HG02678 (cell line): Measurements from ENCODE around the gene YTHDF2.
"Not testable (repeated sequence)": the region's sequence is repeated elsewhere in the genome, so short reads cannot be mapped to it uniquely, and the experiment has no call there.

ENCODE experiments used
- ATAC-seq: cut with Tn5 transposase; IDR thresholded peaks from one replicate; pipeline ENCODE4 v1.9.1; 2021; ENCODE audit warnings: mild to moderate bottlenecking, moderate library complexity; ENCODE audit not compliant: unreplicated experiment

YTHDF2 gene

DNA sequence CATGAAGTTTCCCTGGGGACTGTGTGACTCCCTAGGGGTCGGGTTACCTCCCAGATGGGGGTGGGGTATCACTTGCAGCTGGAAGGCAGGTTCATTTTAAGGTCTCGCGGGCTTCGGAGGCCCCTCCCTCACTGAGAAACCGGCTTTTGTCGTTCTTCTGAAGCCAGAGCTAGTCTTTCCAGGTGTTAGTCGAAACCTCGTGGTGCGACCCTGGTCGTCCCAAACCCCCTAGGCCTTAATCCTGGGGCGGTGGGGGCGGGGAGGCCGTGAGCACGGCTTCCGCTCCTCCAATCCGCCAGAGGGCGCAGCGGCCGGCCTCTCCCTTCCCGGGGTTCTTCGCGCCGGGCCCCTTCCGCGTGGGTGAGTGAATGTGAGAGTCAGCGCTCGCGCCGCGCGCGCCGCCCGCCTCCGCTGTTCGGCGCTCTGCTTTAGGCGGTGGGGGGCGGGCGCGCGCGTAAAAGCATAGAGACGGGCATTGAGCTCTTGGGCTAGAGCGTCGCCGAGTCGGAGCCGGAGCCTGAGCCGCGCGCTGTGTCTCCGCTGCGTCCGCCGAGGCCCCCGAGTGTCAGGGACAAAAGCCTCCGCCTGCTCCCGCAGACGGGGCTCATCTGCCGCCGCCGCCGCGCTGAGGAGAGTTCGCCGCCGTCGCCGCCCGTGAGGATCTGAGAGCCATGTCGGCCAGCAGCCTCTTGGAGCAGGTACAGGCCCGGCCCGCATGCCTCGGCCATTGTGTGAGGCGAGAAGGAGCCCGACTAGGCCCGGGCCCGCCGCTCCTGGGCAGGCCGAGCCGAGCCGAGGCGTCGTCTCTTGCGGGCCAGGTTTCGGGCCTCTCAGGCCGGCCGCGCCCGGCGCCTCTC lies at the start of gene YTHDF2:
YTHDF2 (plus strand) TSS at position 491 of the 857 bp plus-strand sequence; CDS start at position 672, 181 bp downstream.
- peak; percentile 87 for ATAC-seq

DNA sequence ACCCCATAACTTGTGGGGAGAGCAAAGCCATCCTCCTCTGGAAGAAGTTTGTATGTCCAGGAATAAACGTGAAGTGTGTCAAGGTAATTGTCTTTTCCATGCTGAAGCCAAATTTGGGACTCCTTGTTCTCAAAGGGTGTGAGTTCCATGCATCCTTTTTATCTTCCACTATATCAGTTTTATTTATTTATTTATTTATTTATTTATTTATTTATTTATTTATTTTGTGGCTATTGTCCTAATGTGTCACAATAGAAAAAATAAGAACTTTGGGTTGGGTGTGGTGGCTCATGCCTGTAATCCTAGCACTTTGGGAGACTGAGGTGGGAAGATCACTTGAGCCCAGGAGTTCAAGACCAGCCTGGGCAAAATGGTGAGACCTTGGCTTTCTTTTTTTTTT lies 45.1 kb upstream of the YTHDF2 start:
- ATAC-seq: not testable (repeated sequence)

DNA sequence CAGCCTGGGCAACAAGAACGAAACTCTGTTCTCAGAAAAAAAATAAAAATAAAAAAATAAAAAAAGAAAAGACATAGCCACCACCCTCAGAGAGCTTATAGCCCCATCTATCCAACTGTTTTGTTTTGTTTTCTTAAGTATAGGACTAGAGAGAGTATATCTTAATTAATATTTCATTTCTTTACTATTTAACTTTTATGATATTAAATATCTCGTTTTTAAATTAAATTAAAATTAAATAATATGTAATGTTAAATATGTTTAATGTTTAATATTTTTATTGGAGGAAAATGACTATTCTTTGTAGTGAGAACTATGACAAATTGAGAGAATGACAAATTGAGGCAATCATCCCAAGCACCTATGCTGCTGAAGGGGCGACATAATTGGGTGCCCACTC lies 33.1 kb upstream of the YTHDF2 start:
- no peak for ATAC-seq

DNA sequence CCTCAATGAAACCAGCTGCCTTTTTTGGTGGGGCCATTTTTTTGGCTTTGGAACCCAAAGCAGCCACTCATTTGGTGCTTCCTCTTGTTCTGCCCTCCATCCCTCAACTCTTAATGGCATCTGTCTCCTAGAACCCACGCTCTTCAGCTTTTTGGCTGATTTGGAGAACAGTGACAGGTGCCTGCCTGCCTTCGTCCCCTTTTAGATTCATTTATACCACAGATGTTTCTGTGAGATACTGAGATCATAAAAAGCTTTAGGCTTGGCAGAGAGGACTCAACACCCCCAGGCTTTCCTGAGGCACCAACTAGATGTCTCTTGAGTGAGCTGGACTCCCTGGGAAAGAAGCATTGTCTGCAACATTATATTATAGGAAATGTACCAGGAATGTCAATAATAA lies 20.4 kb upstream of the YTHDF2 start:
- ATAC-seq: no peak

DNA sequence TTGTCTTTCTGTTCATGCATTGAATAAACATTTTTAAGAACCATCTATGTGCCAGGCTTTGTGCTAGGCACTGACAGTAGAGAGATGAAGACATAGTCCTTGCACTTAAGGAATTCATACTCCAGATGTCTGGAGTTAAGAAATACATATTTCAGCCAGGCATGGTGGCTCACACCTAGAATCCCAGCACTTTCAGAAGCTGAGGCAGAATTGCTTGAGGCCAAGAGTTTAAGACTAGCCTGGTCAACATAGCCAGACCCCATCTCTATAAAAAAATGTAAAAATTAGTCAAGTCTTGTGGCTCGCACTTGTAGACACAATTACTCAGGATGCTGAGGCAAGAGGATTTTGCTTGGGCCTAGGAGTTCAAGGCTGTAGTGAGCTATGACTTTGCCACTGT lies 18.6 kb upstream of the YTHDF2 start:
- no peak for ATAC-seq

DNA sequence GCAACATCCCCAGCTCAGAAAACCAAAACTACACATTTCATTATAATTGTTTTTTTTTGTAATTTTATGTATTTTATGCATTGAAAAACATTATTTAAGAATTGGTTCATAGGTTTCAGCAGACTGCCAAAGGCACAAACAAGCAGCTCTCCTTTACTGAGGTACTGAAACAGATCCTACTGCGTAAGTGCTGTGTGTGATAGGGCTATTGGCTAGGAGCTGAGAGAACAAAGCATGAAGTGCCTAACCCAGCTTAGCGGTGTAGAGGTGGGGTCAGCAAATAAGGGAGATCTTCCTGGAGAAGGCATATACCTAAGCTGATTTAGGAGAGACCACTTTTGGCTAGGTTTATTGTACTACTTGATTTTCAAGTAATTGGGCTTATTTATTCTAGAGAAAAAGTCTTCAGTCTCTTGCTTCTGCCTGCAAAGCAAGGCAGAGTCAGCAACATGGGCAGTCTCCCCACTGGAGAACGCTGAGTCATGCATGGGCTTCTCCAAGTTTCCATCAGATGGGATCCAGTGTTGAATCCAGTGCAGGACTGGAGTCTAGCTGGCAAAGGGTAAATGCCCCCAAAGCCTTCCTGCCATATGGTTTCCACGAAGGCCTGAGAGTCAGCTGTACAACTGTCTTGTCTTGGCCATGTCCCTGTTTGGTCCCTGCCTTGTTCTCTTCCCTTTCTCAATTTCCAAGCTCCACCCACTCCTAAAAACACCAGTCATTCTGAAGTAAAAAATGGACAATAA lies 18.0 kb upstream of the YTHDF2 start:
- ATAC-seq: no peak

DNA sequence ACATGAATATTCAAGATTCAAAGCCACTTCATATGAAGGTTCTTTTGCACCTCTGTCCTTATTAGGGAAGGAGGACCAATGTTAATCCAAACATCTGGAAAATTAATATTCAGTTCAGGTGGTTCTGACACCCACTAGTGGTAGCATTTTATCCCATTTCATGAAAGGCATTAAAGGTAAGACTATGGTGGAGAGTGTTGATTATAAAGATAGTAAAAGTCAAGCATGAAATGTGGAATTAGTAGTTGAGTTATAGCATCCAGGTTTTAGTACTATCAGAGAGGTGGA lies 17.5 kb upstream of the YTHDF2 start:
- ATAC-seq: no peak

DNA sequence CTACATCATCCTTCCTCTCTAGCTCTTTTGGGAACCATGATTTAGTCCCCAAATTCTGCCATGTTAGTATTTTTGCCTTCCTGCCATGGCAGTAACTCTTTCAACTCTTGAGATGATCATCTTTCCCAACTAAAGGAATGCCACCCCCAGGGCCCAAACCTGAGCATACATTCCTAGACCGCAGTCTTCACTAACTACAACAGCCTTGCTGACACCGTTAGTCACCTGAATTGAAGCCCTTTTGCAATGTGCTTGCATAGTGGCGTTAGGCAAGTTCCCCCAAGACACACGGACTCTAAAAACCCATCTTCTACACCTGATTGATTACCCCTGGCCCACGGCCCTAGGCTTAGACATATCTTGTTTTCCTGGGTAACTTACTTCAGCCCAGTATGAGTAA lies 16.4 kb upstream of the YTHDF2 start:
- no peak for ATAC-seq

DNA sequence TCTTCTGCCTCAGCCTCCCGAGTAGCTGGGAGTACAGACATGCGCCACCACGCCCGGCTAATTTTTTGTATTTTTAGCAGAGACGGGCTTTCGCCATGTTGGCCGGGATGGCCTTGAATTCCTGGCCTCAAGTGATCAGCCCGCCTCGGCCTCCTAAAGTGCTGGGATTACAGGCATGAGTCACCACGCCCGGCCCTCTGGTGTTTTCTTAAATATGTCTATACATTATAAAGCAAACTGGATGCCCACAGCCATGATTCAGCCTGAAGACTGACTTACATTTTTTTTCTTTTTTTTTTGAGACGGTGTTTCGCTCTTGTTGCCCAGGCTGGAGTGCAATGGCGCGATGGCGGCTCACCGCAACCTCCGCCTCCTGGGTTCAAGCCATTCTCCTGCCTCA lies 14.8 kb upstream of the YTHDF2 start:
- not testable (repeated sequence) for ATAC-seq

DNA sequence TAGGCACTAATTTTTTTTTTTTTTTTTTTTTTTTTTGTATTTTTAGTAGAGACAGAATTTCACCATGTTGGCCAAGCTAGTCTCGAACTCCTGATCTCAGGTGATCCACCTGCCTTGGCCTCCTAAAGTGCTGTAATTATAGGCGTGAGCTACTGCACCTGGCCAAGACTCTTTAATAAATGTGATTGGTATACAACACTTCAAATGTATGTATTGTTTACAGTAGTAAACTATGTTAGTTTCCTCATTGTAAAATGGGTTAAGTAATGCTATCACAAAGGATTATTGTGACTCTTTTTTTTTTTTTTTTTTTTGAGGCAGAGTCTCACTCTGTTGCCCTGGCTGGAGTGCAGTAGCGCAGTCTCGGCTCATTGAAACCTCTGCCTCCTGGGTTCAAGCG lies 11.4 kb upstream of the YTHDF2 start:
- not testable (repeated sequence) for ATAC-seq

DNA sequence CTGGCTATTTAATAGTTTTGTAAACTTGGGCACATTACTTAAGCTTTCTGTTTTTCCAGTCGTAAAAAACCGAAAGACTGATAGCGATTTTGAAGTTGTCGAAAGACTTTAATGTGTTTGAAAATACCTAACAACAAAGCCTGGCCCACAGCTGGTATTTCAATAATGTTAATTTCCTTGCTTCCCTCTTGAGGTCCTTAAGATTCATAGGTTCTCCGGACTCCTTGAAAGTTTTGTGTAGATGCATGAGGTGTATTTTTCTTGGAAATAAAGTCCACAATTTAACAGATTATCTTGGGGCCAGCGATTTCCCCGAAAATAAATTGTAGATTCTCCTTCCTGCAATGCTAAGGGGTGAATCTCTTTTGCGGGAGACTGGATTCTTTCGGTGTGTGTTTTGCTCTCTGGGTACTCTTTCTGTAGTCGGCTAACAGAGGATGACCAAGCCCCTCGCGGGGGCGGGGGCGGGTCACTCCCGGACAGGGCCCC lies 735 bp upstream of the YTHDF2 start:
- no peak for ATAC-seq

DNA sequence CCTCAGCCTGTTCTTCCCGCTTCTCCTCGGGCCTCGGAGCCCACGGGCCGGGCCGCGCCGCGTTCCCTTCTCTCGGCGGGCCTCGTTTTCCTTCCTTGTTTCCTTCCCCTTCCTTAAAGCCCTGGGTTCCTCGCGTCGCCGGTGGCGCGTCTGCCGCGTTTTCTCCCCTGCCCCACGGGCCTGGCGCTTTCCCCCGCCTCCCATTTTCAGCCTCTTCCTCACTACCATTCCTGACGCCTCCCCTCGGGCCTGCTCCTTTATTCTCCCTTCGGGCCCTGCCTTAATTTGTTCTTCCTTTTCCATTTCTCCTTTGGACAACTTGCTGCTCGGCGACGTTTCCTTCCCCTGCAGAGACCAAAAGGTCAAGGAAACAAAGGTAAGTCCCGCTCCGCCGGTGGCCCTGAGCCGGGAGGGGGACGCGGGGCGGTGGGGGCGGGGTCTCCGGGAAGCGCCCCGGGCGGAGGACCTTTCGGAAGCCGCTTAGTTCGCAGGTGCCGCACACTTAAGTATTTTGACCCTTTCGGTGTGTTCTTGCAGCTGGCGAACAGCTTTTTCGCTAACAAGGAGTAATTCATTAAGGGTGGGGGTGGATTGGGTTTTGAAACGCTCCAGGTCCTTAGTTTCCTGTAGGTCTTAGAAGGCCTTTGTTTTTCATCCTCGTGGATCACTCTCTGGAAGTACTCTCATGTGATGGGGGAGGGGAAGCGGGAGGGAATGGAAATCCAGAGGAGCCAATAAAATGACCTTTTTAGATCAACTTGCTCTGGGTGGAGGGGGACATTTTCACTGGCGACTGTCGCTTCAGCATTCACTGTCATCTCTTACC lies 780 bp downstream of the YTHDF2 start:
- peak; percentile 9 for ATAC-seq

DNA sequence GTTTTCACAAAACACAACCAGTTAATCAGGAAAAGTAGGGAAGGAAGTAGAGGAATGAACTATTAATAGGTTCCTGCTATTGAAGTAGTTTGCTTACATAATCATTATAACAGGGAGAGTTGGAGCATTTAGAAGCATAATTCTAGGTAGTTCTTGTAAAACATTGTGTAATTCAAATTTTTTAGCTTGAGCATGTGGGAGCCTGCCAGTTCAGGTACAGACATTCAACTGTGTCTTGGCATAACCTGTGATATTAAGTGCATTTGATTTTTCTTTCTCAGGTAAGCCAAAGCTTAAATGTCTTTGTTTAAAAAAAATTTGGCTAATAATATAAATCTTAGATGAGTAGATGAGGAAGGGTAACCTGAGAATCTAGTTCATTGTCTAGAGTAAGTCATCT lies 3.4 kb downstream of the YTHDF2 start:
- ATAC-seq: no peak

DNA sequence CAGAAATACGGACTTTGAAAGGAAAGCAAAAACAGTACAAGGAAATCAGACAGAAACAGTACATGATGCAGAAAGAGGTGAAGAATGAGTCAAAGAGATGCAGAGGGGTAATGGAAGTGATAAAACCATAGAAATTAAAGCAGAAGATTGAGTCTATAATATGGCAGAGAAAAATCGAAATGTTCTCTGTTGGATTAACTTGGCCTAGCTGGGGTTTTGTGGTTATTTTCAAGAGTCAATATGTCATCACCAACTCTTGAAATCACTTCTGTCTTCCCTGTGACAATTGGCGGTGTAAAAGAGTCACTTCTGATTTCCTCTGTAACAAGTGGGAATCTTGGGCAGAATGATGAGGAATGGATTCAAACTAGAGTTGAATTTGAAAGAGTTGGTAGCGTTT lies 7.4 kb downstream of the YTHDF2 start:
- no peak for ATAC-seq

DNA sequence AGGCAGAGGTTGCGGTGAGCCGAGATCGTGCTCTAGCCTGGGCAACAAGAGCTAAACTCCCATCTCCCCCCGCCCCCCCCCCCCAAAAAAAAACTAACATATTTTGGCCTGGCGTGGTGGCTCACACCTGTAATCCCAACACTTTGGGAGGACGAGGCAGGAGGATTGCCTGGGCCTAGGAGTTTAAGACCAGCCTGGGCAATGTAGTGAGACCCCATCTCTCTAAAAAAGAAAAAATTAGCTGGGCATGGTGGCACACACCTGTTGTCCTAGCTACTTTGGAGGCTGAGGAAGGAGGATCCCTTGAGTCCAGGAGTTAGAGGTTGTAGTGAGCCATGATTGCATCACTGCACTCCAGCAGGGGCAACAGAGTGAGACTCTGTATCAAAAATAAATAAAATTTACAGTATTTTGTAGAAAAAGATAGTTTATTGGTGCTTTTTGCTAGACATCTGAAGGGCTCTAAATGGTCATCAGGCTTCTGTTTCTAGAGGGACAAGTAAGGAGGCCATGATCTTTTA lies 9.0 kb downstream of the YTHDF2 start:
- ATAC-seq: no peak

DNA sequence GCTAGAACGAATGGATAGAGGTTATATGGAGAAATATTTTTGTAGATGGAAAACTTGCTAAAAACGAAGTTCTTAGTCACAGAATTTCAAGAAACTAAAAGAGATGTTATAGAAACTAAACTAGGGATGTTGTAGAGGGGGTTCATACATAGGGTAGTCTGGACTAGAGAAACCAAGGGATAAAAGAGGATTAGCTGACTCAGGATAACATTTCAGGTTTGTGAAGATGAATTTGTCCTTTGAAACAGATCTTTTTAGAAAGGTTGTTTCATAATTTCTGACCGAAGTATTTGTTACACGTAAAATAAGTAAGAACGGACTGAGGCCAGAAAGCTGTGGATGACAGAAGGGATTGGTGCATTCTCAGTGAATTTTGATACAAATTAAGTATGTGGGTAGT lies 13.6 kb downstream of the YTHDF2 start:
- ATAC-seq: no peak

DNA sequence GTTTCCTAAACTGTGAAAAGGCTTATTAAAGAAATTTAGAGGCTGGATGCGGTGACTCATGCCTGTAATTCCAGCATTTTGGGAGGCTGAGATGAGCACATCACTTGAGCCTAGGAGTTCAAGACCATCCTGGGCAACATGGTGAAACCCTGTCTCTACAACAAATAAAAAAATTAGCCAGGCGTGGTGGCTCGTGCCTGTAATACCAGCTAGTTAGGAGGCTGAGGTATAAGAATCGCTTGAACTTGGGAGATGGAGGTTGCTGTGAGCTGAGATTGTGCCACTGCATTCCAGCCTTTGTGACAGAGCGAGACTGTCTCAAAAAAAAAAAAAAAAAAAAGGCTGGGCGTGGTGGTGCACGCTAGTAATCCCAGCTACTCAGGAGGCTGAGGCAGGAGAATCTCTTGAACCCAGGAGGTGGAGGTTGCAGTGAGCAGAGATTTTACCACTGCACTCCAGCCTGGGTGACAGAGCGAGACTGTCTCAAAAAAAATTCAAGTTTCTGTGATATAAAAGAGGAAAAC lies 14.1 kb downstream of the YTHDF2 start:
- ATAC-seq: not testable (repeated sequence)

DNA sequence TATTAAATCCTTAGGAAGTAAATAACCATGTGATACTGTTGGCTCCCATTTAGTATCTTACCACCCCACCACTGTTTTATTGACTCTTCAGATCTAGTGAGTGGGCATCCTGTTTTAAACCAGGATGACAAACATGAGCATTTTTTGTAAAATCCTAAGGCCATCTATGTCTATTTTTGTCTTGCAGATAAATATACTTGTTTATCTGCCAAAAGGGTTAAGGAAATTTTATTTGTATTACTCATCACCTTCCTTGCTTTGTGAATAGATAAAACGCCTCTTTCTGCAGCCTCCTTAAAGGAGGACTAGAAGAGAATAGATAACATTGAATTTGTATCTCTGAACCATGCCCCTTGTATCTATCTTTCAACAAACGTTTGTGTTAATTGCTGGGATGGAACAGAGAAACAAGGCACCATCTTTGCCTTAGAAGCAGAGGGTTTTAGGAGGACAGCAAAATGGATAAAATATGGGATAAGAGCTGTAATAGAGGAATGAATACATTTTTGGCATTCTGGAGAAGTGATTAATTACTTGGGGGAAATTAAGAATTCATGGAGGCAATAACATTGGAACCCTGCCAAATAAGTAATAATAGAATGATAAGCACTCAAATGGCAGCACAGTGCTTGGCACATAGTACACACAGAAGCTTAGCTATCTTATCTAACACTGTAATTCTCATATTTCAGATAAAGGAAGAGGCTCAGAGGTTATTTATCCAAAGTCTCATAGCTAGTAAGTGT lies 14.7 kb downstream of the YTHDF2 start:
- ATAC-seq: no peak

DNA sequence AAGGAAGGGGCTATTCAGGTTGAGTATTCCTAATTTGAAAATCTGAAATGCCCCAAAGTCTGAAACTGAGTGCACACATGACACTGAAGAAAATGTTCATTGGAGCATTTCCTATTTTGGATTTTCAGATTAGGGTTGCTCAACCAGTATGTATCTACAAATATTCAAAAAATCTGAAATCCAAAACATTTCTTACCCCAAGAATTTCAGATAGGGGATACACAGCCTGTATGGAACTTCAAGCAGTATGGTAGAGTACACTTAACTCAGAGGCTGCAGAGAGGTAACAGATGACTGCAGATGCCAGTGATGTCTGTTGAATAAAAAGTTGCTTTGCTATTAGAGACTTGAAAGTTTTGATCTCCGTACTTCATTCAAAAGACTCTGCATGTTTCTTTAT lies 19.0 kb downstream of the YTHDF2 start:
- ATAC-seq: no peak

DNA sequence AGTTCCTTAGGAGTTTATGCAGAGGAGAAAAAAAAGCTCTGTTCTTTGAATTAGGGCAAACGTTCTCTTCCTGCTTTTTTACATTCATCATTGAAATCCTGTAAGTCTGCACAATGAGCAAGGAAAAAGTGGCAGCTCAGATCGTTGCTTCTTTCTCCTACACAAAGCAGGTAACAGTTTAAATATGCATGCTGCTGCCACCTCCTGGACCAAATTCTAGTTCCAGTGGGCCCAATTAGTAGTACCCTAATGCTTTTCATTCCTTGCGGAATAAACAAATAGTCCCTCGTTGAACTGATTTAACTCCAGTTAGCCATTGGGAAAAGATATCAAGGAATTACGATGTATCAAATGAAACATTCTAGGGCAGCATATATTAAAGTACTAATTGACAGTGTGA lies 20.1 kb downstream of the YTHDF2 start:
- no peak for ATAC-seq
